Activated B cell treated with CpG ODN at 0.5 μM for 24 hours (primary cell): Measurements from ENCODE around the gene SLX9. TPM values are rescaled to one million over a fixed set of nuclear protein-coding genes. Genes with fewer than 3 reads are reported as not detected.

ENCODE experiments used
- ATAC-seq: fragments of 200-7000 bp; cut with Tn5 transposase; one replicate; pipeline ENCODE4 v1.10.0; 2021; ENCODE audit warnings: low read depth, mild to moderate bottlenecking, moderate library complexity
- CTCF ChIA-PET: fragments of 350-600 bp; sonication (Branson Sonifier 250); formaldehyde crosslinking; loops from one replicate; lab custom pipeline; 2021; ENCODE audit warnings: antibody characterized with exemption; lab: Charles Lee
- POLR2A ChIA-PET: fragments of 350-600 bp; sonication (Branson Sonifier 250); formaldehyde crosslinking; loops from one replicate; lab custom pipeline; 2021; ENCODE audit warnings: antibody characterized with exemption; lab: Charles Lee
- DNase-seq: peaks from one replicate; pipeline ENCODE4 v3.0.0; 2022
- H3K27ac Mint-ChIP-seq: one replicate; pipeline ENCODE4 v1.8.0; 2020; ENCODE audit warnings: mixed read lengths
- H3K27me3 Mint-ChIP-seq: one replicate; pipeline ENCODE4 v1.8.0; 2021; ENCODE audit warnings: mixed read lengths
- H3K36me3 Mint-ChIP-seq: one replicate; pipeline ENCODE4 v1.8.0; 2021; ENCODE audit warnings: low read depth, mixed read lengths
- H3K4me1 Mint-ChIP-seq: one replicate; pipeline ENCODE4 v1.8.0; 2021; ENCODE audit warnings: mixed read lengths
- H3K4me3 Mint-ChIP-seq: one replicate; pipeline ENCODE4 v1.8.0; 2020; ENCODE audit warnings: mild to moderate bottlenecking, mixed read lengths
- H3K9me3 Mint-ChIP-seq: one replicate; pipeline ENCODE4 v1.8.0; 2020; ENCODE audit warnings: mixed read lengths
- CTCF ChIP-seq: fragments of 200-600 bp; IDR thresholded peaks from one replicate; pipeline ENCODE4 v1.8.0; 2022; ENCODE audit warnings: antibody characterized with exemption, mild to moderate bottlenecking
- intact Hi-C: fragments of 100-400 bp; cut with micrococcal nuclease; formaldehyde crosslinking; loops from one replicate; pipeline ENCODE4 v1.15.1; 2024
- total RNA-seq: library from RNA; stranded (reverse); gene quantifications from 2 replicates; pipeline ENCODE4 v1.2.3, GENCODE V29; 2022

The SLX9 gene
- total RNA-seq, 1 donor from 2014 or later: 26.0 TPM

GRCh38 chr21:44898011-44898488 lies 41.8 kb upstream of the SLX9 start:
- no peak overlapping the region for H3K4me3 Mint-ChIP-seq
- POLR2A ChIA-PET: interaction anchor here (0.8 to 9.0 kb wide), 3 partner anchors 17 to 32 kb away, joined by 5 to 84 read pairs (median 7); no protein-coding TSS in a partner anchor
- no peaks in the 10 kb centered on the region for H3K27me3 Mint-ChIP-seq
- no peak overlapping the region for H3K27ac Mint-ChIP-seq
- intact Hi-C loops: no loop called here
- peaks cover 23% of the 10 kb centered on the region for H3K4me1 Mint-ChIP-seq
- ATAC-seq (no peak), DNase-seq (no peak)
- TF ChIP-seq CTCF: no peak
- CTCF ChIA-PET: interaction anchor here (0.6 to 1.1 kb wide), 3 partner anchors 9 to 96 kb away, joined by 3 to 4 read pairs (median 4); partner anchors contain the start of gene UBE2G2
- H3K36me3 Mint-ChIP-seq: peaks cover 71% of the 10 kb centered on the region
- no peaks in the 10 kb centered on the region for H3K9me3 Mint-ChIP-seq

- peaks cover 71% of the 10 kb centered on the region for H3K36me3 Mint-ChIP-seq
- no peaks in the 10 kb centered on the region for H3K9me3 Mint-ChIP-seq
- DNase-seq (no peak), ATAC-seq (no peak)
- no peaks in the 10 kb centered on the region for H3K27me3 Mint-ChIP-seq
- no peak for TF ChIP-seq CTCF
- intact Hi-C loops: no loop called here
- no peak overlapping the region for H3K27ac Mint-ChIP-seq
- POLR2A ChIA-PET: interaction anchor here (9.0 kb wide), 1 partner anchor 31 kb away, joined by 84 read pairs; no protein-coding TSS in a partner anchor
- no peak overlapping the region for H3K4me3 Mint-ChIP-seq
- peaks cover 18% of the 10 kb centered on the region for H3K4me1 Mint-ChIP-seq
- CTCF ChIA-PET: no interaction called here
Observed at GRCh38 chr21:44898851-44899767, 40.7 kb upstream of the SLX9 start.

- Mint-ChIP-seq H3K27me3 (no peaks in the 10 kb centered on the region), H3K36me3 (peaks cover 74% of the 10 kb centered on the region), H3K4me1 (peaks cover 19% of the 10 kb centered on the region), H3K27ac (no peak overlapping the region), H3K9me3 (no peaks in the 10 kb centered on the region), H3K4me3 (no peak overlapping the region)
- intact Hi-C loops: no loop called here
- TF ChIP-seq CTCF: no peak
- DNase-seq (no peak), ATAC-seq (no peak)
- POLR2A ChIA-PET: interaction anchor here (0.5 kb wide), 1 partner anchor 746 kb away, joined by 3 read pairs; no protein-coding TSS in a partner anchor
- CTCF ChIA-PET: no interaction called here
Observed at GRCh38 chr21:44899768-44900558, 39.9 kb upstream of the SLX9 start.

GRCh38 chr21:44900559-44901251 lies 39.1 kb upstream of the SLX9 start:
- ChIA-PET CTCF (no interaction called here), POLR2A (no interaction called here)
- H3K9me3 Mint-ChIP-seq: no peaks in the 10 kb centered on the region
- DNase-seq (no peak), ATAC-seq (no peak)
- H3K4me3 Mint-ChIP-seq: no peak overlapping the region
- no peak overlapping the region for H3K27ac Mint-ChIP-seq
- no peaks in the 10 kb centered on the region for H3K27me3 Mint-ChIP-seq
- H3K4me1 Mint-ChIP-seq: peaks cover 19% of the 10 kb centered on the region
- intact Hi-C loops: no loop called here
- peaks cover 76% of the 10 kb centered on the region for H3K36me3 Mint-ChIP-seq
- no peak for TF ChIP-seq CTCF
